Sigmoid colon (tissue), 4 donors: Measurements from ENCODE around the gene FOXM1.

ENCODE experiments used
- EP300 ChIP-seq, 4 donors: sonication (generic); formaldehyde crosslinking; IDR thresholded peaks; one replicate each; pipeline ENCODE4 v1.6.1; 2017; ENCODE audit warnings: antibody characterized with exemption in 4 of 4
- TF ChIP-seq, protein P1 (sequence below), 4 experiments: fragments of 450-650 bp in 3 of 4; fragments of 200-600 bp in 1 of 4; IDR thresholded peaks; one replicate each; pipeline ENCODE4 v1.5.1; 2016 to 2019; ENCODE audit warnings: antibody characterized with exemption in 4 of 4, mild to moderate bottlenecking in 3 of 4, moderate library complexity in 2 of 4

- TF ChIP-seq, protein P1, sequence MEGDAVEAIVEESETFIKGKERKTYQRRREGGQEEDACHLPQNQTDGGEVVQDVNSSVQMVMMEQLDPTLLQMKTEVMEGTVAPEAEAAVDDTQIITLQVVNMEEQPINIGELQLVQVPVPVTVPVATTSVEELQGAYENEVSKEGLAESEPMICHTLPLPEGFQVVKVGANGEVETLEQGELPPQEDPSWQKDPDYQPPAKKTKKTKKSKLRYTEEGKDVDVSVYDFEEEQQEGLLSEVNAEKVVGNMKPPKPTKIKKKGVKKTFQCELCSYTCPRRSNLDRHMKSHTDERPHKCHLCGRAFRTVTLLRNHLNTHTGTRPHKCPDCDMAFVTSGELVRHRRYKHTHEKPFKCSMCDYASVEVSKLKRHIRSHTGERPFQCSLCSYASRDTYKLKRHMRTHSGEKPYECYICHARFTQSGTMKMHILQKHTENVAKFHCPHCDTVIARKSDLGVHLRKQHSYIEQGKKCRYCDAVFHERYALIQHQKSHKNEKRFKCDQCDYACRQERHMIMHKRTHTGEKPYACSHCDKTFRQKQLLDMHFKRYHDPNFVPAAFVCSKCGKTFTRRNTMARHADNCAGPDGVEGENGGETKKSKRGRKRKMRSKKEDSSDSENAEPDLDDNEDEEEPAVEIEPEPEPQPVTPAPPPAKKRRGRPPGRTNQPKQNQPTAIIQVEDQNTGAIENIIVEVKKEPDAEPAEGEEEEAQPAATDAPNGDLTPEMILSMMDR (IDR thresholded peaks at IDR 0.05): no peak
- TF ChIP-seq EP300 (IDR thresholded peaks at IDR 0.05): no peak
Measured at GRCh38 chr12:2820432-2820831, 56.5 kb downstream of the FOXM1 start.
